GM21619 (cell line): ENCODE data around the gene SDC1.
"Not testable (repeated sequence)": the region's sequence is repeated elsewhere in the genome, so short reads cannot be mapped to it uniquely, and the experiment has no call there.

Experiments used
- ATAC-seq: cut with Tn5 transposase; IDR thresholded peaks from one replicate; pipeline ENCODE4 v1.9.1; 2021; ENCODE audit not compliant: unreplicated experiment

Gene SDC1

GRCh38 chr2:20199633-20200270 lies 25.2 kb downstream of the SDC1 start:
- ATAC-seq: no peak

- no peak for ATAC-seq
Observed at GRCh38 chr2:20198796-20199632, 25.9 kb downstream of the SDC1 start.

DNA sequence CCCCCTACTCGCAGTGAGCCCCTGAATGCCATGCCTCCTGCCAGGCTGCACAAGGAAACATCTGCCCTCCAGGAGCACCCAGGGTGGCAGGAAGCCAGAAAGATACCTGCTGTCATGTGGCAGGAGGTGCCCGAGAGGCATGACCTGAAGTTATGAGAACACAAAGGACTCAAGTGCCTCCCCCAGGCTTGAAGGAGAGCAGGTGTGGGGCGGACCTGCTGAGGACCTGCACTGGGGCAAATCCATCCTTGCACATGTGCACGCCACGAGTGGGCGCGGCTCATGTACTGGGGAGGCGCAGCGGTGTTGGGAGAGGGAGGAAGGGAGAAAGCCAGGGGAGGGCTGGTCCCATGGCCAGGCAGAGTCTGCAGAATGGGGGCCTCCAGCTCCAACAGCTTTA lies 26.9 kb downstream of the SDC1 start:
- no peak for ATAC-seq

DNA sequence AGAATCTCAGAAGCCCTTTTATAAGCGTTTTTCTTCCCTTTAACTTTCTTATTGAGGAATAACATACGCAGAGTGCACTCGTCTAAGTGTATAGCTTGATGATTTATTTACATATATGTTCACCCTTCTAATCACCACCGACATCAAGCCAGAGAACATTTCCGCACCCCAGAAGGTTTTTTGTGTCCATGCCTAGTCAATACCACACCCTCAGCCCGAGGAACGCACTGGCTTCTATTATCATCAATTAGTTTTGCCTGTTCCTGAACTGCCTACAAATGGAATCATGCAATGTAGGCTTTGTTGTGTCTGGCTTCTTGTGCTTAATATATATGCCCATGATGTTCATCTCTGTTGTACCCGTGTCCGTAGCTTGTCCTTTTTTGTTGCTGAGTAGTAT lies 27.7 kb downstream of the SDC1 start:
- no peak for ATAC-seq

GRCh38 chr2:20196657-20197161 lies 28.2 kb downstream of the SDC1 start:
- ATAC-seq: no peak

DNA sequence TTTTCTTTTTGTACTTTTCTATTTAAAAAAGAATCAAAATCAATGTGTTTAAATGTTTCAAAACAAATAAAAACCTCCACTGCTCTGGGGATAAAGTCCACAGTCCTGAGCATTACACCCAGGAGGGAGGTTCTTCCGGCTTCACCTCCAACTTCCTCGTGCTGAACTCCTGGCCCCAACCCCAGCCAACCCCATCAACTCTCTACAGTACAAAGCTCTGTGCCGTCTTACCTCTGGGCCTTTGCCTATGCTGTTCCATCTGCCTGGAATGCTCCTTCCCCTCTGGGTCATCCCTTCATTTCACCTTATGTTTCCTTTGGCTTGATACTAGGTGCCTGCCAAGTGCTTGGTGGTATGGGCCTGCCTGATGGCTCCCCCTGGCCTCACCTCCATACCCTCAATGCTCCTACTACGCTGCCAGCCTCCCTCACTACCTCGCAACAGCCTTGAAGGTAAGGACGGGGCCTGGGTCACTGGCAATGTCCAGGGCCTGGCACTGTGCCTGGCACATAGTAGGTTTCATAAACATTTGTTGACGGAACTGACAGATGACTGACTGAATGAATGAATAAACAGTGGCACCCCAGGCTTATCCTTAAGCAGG lies 28.8 kb downstream of the SDC1 start:
- no peak for ATAC-seq

- ATAC-seq: no peak
Observed at GRCh38 chr2:20195431-20196033, 29.4 kb downstream of the SDC1 start.

DNA sequence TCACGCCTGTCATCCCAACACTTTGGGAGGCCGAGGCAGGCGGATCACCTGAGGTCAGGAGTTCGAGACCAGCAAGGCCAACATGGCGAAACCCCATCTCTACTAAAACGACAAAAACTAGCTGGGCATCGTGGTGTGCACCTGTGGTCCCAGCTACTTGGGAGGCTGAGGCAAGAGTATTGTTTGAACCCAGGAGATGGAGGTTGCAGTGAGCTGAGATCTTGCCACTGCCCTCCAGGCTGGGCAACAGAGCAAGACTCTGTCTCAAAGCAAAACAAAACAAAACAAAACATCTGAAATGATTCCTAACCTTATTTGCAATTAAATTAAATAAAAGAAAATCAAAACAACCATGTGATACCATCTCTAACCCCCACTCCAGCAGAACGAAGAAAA lies 29.9 kb downstream of the SDC1 start:
- ATAC-seq: not testable (repeated sequence)

DNA sequence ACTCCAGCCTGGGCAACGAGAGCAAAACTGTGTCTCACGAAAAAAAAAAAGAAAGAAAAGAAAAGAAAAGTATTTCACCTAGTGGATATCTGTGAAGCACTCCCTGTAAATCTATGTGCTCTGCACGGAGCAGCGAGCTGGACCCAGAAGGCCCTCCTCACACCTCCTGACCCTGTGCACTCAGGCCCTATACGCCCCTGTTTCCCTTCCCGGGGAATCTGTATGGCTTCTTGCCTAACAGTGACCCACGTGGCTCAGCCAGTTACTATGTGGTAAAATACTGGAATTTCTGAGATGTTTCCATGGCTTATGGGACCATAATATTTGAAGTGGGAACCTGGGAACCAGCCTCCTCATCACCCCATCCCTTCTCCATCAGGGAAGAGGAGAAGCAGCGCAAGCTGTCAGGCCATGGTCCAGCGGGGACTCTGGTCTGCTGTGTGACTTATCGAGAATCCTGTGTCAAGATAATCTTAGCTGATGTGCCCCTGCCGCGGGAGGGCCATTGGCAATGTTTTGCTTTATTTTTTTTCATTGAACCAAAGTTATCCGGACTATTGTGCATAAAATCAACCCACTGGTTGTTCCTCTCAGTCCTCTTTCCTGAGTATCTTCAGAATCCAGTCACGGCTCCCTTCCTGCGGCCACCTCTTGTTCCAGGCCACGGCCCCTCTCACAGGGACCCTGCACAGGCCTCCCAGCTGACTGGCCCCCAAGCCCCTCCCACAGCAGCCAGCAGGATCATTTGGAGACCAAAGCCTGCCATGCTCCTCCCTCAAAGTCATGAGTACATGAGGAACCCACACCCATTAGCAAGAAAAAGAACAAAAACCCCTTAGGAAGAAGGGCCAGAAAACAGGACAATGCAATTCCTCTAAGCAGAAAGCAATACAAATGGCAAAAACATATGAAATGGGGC lies 30.6 kb downstream of the SDC1 start:
- ATAC-seq: no peak

- no peak for ATAC-seq
Observed at GRCh38 chr2:20193185-20193584, 31.7 kb downstream of the SDC1 start.

DNA sequence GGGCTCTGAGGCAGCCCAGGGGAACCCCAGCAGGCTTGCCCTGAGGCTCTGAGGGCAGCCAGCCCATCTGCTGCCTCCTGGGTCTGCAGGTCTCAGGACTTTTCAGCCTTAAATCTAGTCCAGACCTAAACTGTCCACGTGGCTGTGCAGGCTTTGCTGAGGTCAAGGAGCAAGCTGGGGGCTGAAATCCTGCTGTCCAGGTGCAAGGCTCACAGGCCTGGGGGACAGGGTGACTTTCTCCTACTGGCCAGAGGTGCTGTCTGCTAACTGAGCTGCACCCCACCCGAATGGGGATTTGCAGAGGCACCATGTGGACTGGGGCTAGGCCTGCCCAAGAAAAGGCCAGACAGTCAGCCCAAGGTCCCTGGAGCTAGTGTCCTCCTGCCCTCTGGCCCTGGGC lies 32.1 kb downstream of the SDC1 start:
- ATAC-seq: no peak

- ATAC-seq: no peak
Observed at GRCh38 chr2:20191714-20192569, 33.0 kb downstream of the SDC1 start.

DNA sequence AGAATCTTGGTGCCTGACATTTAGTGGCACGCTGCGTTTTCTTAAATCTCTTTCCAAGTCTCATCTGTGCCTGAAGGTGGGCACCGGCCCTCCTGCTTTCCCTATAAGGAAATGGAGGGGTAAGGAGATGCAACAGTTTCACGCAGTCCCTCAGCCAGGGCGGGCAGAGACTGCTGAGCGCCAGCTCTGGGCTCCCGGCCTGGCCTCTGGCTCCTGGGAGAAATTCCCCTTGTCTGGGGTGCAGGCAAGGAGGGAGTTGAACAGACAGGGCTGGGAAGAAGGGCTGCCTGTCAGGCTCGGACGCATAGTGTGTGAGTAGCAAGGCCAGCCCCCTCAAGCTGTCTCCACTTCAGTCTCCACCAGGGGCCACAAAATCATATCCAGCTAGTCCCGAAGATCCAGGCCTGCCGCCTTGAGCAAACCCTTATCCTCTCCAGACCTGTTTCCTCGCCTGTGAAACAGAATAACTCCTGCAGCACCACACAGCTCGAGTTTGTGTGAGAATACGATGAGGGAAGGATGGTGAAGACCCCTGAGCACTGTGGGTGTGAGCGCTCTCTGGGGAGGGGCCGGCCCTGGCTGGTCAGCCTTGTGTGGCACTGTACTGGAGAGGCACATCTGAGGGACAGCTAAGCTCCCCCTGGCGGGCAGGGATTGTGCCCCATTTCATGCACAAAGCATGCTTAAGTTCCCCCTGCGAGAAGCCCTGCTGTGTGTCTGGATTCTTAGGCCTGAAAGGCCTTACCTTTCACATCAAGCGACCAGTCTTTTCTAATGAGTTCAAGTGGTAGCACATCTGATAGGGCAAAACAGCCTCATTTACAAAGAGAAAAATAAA lies 33.8 kb downstream of the SDC1 start:
- no peak for ATAC-seq

- ATAC-seq: no peak
Observed at GRCh38 chr2:20190170-20190569, 34.8 kb downstream of the SDC1 start.

DNA sequence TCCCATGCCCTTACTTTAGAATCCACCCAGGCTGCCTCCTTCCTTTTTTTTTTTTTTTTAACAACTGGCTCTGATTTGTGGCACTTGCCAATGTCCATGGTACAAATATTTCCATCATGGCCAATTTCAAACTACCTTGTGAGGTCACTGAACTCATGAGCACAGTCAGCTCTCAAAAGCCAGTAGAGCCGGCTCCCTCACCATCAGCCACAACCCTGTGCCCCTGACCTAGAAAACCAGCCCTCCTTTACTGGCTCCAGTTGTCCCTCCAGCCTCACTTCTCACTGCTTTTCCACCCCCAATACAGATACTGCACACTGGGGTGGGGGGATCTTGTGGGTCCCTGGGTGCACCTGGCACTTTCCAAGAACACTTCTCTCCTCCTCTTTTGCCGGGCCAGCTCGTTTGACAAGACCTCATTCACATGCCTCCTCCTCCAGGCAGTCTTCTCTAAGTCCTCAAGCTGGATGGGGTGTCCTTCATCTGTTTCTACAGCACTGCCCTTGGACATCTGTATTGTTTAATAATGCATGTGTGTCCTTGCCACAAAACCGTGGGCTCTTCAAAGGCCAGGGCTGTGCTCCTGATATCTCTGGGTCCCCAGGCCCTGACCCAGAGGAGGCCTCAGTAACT lies 35.5 kb downstream of the SDC1 start:
- ATAC-seq: no peak

DNA sequence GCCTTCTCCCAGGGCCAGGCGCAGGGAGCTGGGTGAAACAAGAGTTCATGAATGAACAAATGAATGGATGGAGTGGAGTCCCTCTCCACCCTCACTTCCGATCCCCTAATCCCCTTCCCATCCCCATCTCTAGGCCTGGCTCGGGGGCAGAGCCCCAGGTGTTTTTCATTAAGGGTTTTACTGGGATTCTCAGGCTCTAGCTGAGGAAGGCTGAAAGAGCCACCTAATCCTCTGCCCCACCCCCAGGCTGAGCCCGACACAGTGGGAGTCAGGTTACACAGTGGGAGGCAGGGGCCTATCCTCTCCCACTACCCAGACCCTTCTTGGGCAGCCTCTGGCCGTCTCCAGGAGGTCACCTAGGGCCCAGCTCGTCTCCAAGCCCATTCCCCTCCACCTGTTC lies 36.1 kb downstream of the SDC1 start:
- no peak for ATAC-seq

GRCh38 chr2:20188201-20188600 lies 36.7 kb downstream of the SDC1 start:
- ATAC-seq: no peak

GRCh38 chr2:20187331-20187730 lies 37.6 kb downstream of the SDC1 start:
- ATAC-seq: no peak
